Measurements from ENCODE around the gene ASCL5.
A peak's percentile ranks its signal among the peaks of the same experiment; 100 is the strongest.
"Not testable (repeated sequence)": the region's sequence is repeated elsewhere in the genome, so short reads cannot be mapped to it uniquely, and the experiment has no call there.

Gene ASCL5
- 0.07 to 0.39 (median 0.22) reads per million in 3 experiments for total RNA-seq

GRCh38 chr1:201126832-201127754, at the start of gene ASCL5:
TSS of gene ASCL5 (minus strand) at chr1:201127184. CDS start at chr1:201115372, 11,812 bp downstream.
- DNase-seq = no peak

- no peak for DNase-seq
Measured at GRCh38 chr1:201175820-201176500, 49.0 kb upstream of the ASCL5 start.

- no peak for DNase-seq
Measured at GRCh38 chr1:201173736-201174135, 46.8 kb upstream of the ASCL5 start.

GRCh38 chr1:201172999-201173610, 46.1 kb upstream of the ASCL5 start:
- no peak for DNase-seq

- no peak for DNase-seq
Measured at GRCh38 chr1:201172326-201172725, 45.3 kb upstream of the ASCL5 start.

- peak; percentile 13 for DNase-seq
Measured at GRCh38 chr1:201171063-201172036, 44.4 kb upstream of the ASCL5 start.

- peak; percentile 58 for DNase-seq
Measured at GRCh38 chr1:201170533-201171062, 43.6 kb upstream of the ASCL5 start.

- DNase-seq = no peak
Measured at GRCh38 chr1:201169971-201170532, 43.1 kb upstream of the ASCL5 start.

- DNase-seq = no peak
Measured at GRCh38 chr1:201169203-201169602, 42.2 kb upstream of the ASCL5 start.

- DNase-seq = no peak
Measured at GRCh38 chr1:201167041-201167991, 40.3 kb upstream of the ASCL5 start.

- no peak for DNase-seq
Measured at GRCh38 chr1:201164645-201165044, 37.7 kb upstream of the ASCL5 start.

- no peak for DNase-seq
Measured at GRCh38 chr1:201163707-201164106, 36.7 kb upstream of the ASCL5 start.

GRCh38 chr1:201163036-201163435, 36.1 kb upstream of the ASCL5 start:
- DNase-seq = not testable (repeated sequence)

- no peak for DNase-seq
Measured at GRCh38 chr1:201157949-201158348, 31.0 kb upstream of the ASCL5 start.

GRCh38 chr1:201156819-201157218, 29.8 kb upstream of the ASCL5 start:
- DNase-seq = no peak

- DNase-seq = no peak
Measured at GRCh38 chr1:201156346-201156745, 29.4 kb upstream of the ASCL5 start.

- DNase-seq = no peak
Measured at GRCh38 chr1:201155354-201155753, 28.4 kb upstream of the ASCL5 start.

GRCh38 chr1:201154389-201155165, 27.6 kb upstream of the ASCL5 start, which contains the start of gene TMEM9:
TSS of gene TMEM9 (minus strand) at chr1:201154474. CDS start at chr1:201153923, 551 bp downstream.
- peak; percentile 95 for DNase-seq

Data from central memory CD4-positive, alpha-beta T cell (primary cell).